ENCODE data around the gene RIMS4.

- TF ChIP-seq CTCF (IDR thresholded peaks at IDR 0.05) (no peak), POLR2A (IDR thresholded peaks at IDR 0.05) (no peak)
Observed at GRCh38 chr20:44836601-44837120, 26.3 kb upstream of the RIMS4 start.

Measured in testis (tissue), 2 donors.